H54 (cell line): ENCODE results near the gene KDM1A.
"Not testable (repeated sequence)": the region's sequence is repeated elsewhere in the genome, so short reads cannot be mapped to it uniquely, and the experiment has no call there.

Experiments used
- DNase-seq: peaks from one replicate; pipeline ENCODE4 v3.0.0; 2011; ENCODE audit warnings: low spot score, mixed read lengths; ENCODE audit not compliant: insufficient read length
- FAIRE-seq: peaks from 3 replicates; lab custom pipeline; 2011; peaks lifted over from hg19 to GRCh38; lab: Jason Lieb, UNC
- POLR2A ChIP-seq: IDR thresholded peaks from 2 replicates; pipeline ENCODE4 v1.6.1; 2011; ENCODE audit warnings: low read depth, mild to moderate bottlenecking, low read length

Gene KDM1A

GRCh38 chr1:23004112-23004511 lies 15.2 kb upstream of the KDM1A start:
- no peak for TF ChIP-seq POLR2A
- DNase-seq (no peak), FAIRE-seq (no peak)

GRCh38 chr1:23004769-23005168 lies 14.5 kb upstream of the KDM1A start:
- DNase-seq: not testable (repeated sequence)

GRCh38 chr1:23007106-23007505 lies 12.2 kb upstream of the KDM1A start:
- TF ChIP-seq POLR2A: no peak
- DNase-seq: no peak
- FAIRE-seq: no peak

More at GRCh38 chr1:23004769-23005168, 14.5 kb upstream of the KDM1A start:
- FAIRE-seq: not testable (repeated sequence)

- TF ChIP-seq POLR2A: no peak
- DNase-seq: no peak
- FAIRE-seq: no peak
These were observed 10.4 kb upstream of the KDM1A start for GRCh38 chr1:23008901-23009300.

GRCh38 chr1:23010025-23010424 lies 9.2 kb upstream of the KDM1A start:
- DNase-seq, FAIRE-seq: not testable (repeated sequence)

- FAIRE-seq: no peak
- no peak for TF ChIP-seq POLR2A
- peak; percentile 9 for DNase-seq
These were observed 5.6 kb upstream of the KDM1A start for GRCh38 chr1:23013657-23014056.

DNA sequence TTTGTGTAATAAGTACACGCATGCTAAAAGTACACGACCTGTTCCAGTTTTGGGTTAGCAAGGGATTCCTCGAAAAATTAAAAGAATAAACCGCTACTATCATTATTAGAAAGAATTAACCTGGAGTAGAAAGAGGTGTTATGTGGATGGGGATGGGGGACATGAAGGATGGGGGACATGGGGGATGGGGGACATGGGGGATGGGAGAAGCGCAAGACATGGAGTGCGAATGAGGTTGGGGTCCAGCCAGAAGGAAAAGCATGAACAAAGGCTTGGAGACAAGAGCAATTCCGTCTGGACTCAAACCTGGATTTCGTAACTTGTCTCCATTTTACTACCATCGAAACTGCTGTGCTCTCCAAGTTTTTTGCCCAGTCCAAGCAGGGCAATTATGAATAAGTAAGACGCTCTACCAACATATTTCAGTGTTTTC lies 591 bp upstream of the KDM1A start:
- DNase-seq: no peak
- FAIRE-seq: no peak

DNA sequence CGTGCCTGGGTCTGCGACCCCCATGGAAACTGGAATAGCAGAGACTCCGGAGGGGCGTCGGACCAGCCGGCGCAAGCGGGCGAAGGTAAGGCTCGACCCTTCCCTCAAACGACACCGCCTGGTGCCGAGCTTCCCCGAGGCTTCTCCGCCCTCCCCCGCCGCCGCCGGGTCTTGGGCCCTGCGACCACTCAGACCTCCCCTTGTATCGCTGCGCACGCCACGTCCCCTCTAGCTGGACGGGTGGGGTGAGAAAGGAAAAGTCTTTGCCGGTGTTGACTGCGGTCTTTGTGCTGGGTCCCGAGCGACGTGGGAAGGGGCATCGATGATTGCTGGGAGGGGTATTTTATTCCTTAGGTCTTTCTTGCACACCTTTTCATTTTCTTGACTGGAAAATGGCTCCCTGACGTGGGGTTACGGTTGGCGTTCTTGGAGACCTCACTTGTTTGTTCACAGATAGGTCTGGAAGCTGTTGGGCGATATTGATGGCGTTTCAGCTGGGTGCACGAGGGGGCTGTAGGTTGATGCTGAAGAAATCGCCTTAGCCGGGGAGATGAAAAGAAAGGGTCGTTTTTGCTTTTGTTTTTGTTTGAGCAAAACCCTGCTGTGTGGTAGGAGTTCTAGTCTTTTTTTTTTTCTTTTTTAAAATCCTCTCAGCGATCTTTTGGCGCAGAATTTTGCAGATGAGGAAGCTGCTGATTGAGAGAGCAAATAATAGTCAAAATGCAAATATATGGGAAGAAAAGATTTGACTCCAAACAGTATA lies 776 bp downstream of the KDM1A start:
- FAIRE-seq: no peak
- TF ChIP-seq POLR2A: no peak
- DNase-seq: no peak

More for the DNA sequence above, 591 bp upstream of the KDM1A start:
- no peak for TF ChIP-seq POLR2A

- DNase-seq (no peak), FAIRE-seq (no peak)
- TF ChIP-seq POLR2A: no peak
These were observed 1.6 kb downstream of the KDM1A start for GRCh38 chr1:23020706-23021405.

DNA sequence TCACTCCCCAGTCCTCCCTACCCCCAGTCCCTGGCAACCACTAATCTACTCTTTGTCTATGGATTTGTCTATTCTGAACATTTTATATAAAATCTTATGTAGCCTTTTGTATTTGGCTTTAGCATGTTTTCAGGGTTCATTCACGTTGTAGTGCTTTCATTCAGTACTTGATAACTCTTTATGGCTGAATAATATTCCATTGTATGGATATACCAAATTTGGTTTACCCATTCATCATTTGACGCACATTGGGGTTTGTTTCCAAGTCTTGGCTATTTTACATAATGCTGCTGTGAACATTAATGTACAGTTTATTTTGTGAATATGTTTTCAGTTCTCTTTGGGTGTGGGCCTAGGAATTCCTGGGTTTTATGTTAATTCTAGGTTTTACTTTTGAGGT lies 2.6 kb downstream of the KDM1A start:
- TF ChIP-seq POLR2A: no peak
- FAIRE-seq (no peak), DNase-seq (no peak)

- FAIRE-seq (no peak), DNase-seq (no peak)
- TF ChIP-seq POLR2A: no peak
These were observed 4.0 kb downstream of the KDM1A start for GRCh38 chr1:23023174-23023845.

DNA sequence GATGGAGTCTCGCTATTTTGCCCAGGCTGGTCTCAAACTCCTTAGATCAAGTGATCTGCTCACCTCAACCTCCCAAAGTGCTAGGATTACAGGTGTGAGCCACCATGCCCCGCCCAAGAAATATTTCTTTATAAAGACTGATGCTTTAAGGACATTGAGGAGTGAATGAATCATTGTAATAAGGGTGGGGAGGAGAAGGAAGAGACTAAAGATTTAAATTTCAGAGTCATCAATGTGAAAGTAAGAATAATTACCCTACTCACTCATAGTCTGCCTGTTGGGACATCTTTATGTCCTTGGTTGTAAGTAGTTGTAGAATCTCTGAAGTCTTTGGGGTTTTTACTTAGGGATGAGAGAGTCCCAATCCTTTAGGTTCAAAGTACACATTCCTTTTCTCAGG lies 7.3 kb downstream of the KDM1A start:
- FAIRE-seq: no peak
- DNase-seq: no peak
- TF ChIP-seq POLR2A: no peak

DNA sequence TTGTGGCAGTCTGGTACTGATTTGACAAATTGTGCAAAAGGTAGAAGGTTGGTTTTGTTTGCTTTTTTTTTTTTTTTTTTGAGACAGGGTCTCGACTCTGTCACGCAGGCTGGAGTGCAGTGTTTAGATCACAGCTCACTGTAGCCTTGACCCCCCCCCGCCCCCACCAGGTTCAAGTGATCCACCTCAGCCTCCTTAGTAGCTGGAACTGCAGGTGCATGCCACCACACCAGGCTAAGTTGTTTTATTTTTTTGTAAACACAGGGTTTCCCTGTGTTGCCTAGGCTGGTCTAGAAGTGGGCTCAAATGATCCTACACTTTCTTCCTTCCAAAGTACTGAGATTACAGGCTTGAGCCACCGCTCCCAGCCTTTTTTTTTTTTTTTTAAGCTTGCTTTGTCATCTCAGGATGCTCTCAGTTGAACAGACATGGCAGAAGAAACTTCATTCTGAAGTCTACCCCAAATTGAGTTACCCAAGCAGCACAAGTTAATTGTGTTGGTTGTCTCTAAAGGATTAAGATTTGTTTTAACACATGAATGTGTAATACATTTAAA lies 8.2 kb downstream of the KDM1A start:
- no peak for FAIRE-seq
- no peak for TF ChIP-seq POLR2A
- no peak for DNase-seq

DNA sequence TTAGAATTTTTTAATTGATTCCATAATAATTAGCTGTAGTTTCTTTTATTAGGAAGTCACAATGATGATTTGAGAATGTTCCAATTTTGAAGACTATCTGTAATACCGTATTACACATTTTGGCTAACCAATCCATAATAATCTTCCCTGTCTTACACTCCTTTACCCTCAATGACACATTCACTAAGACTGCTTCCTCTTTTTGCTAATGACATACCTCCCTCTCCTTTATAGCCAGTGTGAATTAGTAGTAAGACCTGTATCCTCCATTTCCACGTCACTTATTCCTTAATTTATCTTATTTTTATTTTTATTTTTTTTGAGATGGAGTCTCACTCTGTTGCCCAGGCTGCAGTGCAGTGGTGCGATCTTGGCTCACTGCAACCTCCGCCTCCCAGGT lies 10.1 kb downstream of the KDM1A start:
- DNase-seq: no peak
- FAIRE-seq: no peak

More for the DNA sequence above, 10.1 kb downstream of the KDM1A start:
- no peak for TF ChIP-seq POLR2A
